ENCODE measurements around the gene SLC25A47.

The SLC25A47 gene

DNA sequence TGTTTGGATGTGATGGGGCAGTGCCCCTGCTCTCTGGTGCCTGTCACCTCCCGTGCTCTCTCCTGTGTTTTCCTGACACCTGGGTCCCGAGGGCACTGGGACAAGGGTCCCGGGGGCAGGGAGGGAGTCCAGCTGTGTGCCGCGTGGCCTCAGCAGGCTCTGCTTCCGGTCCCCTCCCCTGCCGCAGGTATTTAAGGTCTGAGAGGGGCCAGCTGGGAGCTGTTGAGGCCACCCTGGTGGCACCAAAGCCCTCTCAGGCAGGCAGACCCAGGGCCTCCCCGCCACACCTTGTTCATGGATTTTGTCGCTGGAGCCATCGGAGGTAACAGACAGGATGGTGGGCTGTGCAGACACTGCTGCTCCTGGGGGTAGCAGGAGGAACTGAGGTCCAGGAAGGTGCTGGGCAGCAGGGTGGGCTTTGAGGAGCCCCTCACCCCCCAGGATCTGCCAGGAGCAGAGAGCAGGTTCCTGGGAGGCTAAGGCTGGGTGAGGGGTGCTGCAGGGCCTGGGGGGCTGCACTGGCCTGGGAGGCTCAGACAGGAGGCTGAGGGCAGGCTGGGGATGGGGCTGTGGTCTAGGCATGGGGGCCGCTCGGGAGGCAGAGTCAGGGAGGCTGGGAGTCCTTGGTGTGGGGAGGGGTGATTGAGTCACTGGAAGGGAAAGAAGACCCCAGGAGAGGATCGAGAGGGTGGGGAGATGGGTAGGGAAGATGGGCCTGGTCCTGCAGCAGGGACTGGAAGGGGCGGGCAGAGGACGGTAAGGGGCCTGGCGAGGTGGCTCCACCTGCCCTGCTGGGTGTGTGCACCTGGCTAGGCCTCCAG lies at the start of gene SLC25A47:
SLC25A47 (plus strand) TSS at position 219 of the 821 bp plus-strand sequence; CDS start at position 295, 76 bp downstream.
- Histone ChIP-seq H3K4me1 (ENCODE audit: insufficient read depth, low read length) (no peaks in the 10 kb centered on the region), H3K27me3 (ENCODE audit: insufficient read depth, low read length, poor library complexity) (no peaks in the 10 kb centered on the region), H3K9me3 (ENCODE audit: insufficient read depth, low read length, severe bottlenecking) (no peaks in the 10 kb centered on the region), H3K36me3 (ENCODE audit: insufficient read depth, low read length) (no peaks in the 10 kb centered on the region), H3K27ac (ENCODE audit: low read length) (no peak within 1 kb of the TSS), H3K4me3 (ENCODE audit: low read depth in 1 of 2, low read length in 2 of 2) (no peak within 1 kb of the TSS), H4K20me1 (ENCODE audit: insufficient read depth, low read length) (peaks cover 5% of the 10 kb centered on the region; the same call in 1 of the 2 replicates), H2AFZ (ENCODE audit: low read depth, low read length) (no peak within 1 kb of the TSS), H3K79me2 (ENCODE audit: insufficient read depth, low read length) (no peaks in the 10 kb centered on the region), H3K9ac (ENCODE audit: low read depth, low read length) (no peak within 1 kb of the TSS), H3K4me2 (ENCODE audit: insufficient read depth, low read length) (no peak within 1 kb of the TSS)
- ATAC-seq (ENCODE audit: insufficient read depth, low read depth), result no peak
- no peak for DNase-seq
- TF ChIP-seq, protein P1, sequence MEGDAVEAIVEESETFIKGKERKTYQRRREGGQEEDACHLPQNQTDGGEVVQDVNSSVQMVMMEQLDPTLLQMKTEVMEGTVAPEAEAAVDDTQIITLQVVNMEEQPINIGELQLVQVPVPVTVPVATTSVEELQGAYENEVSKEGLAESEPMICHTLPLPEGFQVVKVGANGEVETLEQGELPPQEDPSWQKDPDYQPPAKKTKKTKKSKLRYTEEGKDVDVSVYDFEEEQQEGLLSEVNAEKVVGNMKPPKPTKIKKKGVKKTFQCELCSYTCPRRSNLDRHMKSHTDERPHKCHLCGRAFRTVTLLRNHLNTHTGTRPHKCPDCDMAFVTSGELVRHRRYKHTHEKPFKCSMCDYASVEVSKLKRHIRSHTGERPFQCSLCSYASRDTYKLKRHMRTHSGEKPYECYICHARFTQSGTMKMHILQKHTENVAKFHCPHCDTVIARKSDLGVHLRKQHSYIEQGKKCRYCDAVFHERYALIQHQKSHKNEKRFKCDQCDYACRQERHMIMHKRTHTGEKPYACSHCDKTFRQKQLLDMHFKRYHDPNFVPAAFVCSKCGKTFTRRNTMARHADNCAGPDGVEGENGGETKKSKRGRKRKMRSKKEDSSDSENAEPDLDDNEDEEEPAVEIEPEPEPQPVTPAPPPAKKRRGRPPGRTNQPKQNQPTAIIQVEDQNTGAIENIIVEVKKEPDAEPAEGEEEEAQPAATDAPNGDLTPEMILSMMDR (IDR thresholded peaks at IDR 0.05; ENCODE audit: borderline replicate concordance, extremely low read depth, low read length, poor library complexity, severe bottlenecking), result no peak
- TF ChIP-seq EZH2 (IDR thresholded peaks at IDR 0.05; ENCODE audit: borderline replicate concordance, low read depth, low read length, severe bottlenecking), result no peak

GRCh38 chr14:100274250-100274649 lies 48.9 kb upstream of the SLC25A47 start:
- no peaks in the 10 kb centered on the region for H3K4me1 ChIP-seq (ENCODE audit: insufficient read depth, low read length)

DNA sequence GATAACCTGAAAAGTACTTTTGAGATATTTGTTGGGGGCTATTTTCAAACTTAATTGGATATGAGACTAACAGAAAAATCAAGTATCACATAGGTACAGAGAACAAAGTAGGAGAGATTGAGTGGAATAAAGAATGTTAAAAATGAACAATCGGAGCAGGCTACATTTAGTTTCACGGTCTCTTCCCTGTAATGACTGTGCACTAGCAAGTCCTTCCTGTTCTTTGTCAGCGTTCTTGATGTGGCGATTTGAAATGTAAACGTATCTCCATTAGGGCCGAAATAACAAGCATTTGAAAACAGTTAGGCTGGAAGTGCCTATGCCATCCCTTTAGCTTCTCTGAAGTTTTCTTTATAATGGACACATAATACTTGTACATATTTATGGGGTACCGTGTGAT lies 47.9 kb upstream of the SLC25A47 start:
- Histone ChIP-seq H3K79me2 (ENCODE audit: insufficient read depth, low read length) (peaks cover 97% of the 10 kb centered on the region), H3K27ac (ENCODE audit: low read length) (no peak overlapping the region), H4K20me1 (ENCODE audit: insufficient read depth, low read length) (peaks cover 86% of the 10 kb centered on the region), H3K9me3 (ENCODE audit: insufficient read depth, low read length, severe bottlenecking) (no peaks in the 10 kb centered on the region), H2AFZ (ENCODE audit: low read depth, low read length) (no peak overlapping the region), H3K9ac (ENCODE audit: low read depth, low read length) (no peak overlapping the region), H3K4me1 (ENCODE audit: insufficient read depth, low read length) (no peaks in the 10 kb centered on the region), H3K4me3 (ENCODE audit: low read depth in 1 of 2, low read length in 2 of 2) (no peak overlapping the region), H3K4me2 (ENCODE audit: insufficient read depth, low read length) (no peak overlapping the region), H3K36me3 (ENCODE audit: insufficient read depth, low read length) (peaks cover 84% of the 10 kb centered on the region), H3K27me3 (ENCODE audit: insufficient read depth, low read length, poor library complexity) (no peaks in the 10 kb centered on the region)
- TF ChIP-seq, protein P1 (IDR thresholded peaks at IDR 0.05; ENCODE audit: borderline replicate concordance, extremely low read depth, low read length, poor library complexity, severe bottlenecking), result no peak
- no peak for TF ChIP-seq EZH2 (IDR thresholded peaks at IDR 0.05; ENCODE audit: borderline replicate concordance, low read depth, low read length, severe bottlenecking)
- ATAC-seq (ENCODE audit: insufficient read depth, low read depth) (no peak), DNase-seq (no peak)

More at GRCh38 chr14:100274250-100274649, 48.9 kb upstream of the SLC25A47 start:
- peaks cover 80% of the 10 kb centered on the region for H3K36me3 ChIP-seq (ENCODE audit: insufficient read depth, low read length)
- H3K27ac ChIP-seq (ENCODE audit: low read length), result no peak overlapping the region
- H3K9me3 ChIP-seq (ENCODE audit: insufficient read depth, low read length, severe bottlenecking), result no peaks in the 10 kb centered on the region
- H3K27me3 ChIP-seq (ENCODE audit: insufficient read depth, low read length, poor library complexity), result no peaks in the 10 kb centered on the region
- peaks cover 93% of the 10 kb centered on the region for H3K79me2 ChIP-seq (ENCODE audit: insufficient read depth, low read length)
- H3K4me3 ChIP-seq (ENCODE audit: low read depth in 1 of 2, low read length in 2 of 2), result no peak overlapping the region
- H3K9ac ChIP-seq (ENCODE audit: low read depth, low read length), result no peak overlapping the region
- no peak for TF ChIP-seq EZH2 (IDR thresholded peaks at IDR 0.05; ENCODE audit: borderline replicate concordance, low read depth, low read length, severe bottlenecking)
- TF ChIP-seq, protein P1 (IDR thresholded peaks at IDR 0.05; ENCODE audit: borderline replicate concordance, extremely low read depth, low read length, poor library complexity, severe bottlenecking), result no peak
- no peak overlapping the region for H3K4me2 ChIP-seq (ENCODE audit: insufficient read depth, low read length)
- DNase-seq (no peak), ATAC-seq (ENCODE audit: insufficient read depth, low read depth) (no peak)
- no peak overlapping the region for H2AFZ ChIP-seq (ENCODE audit: low read depth, low read length)
- H4K20me1 ChIP-seq (ENCODE audit: insufficient read depth, low read length), result peaks cover 81% of the 10 kb centered on the region
